SK-N-SH (cell line): Measurements from ENCODE around the gene EIF4E2. TPM values are rescaled to one million over a fixed set of nuclear protein-coding genes. Genes with fewer than 3 reads are reported as not detected.

Experiments
- CTCF ChIA-PET: fragments of 300-600, 350-600 bp; formaldehyde crosslinking; extraction: SDS; loops from one replicate; lab custom pipeline; 2021; lab: Yijun Ruan, JAX
- POLR2A ChIA-PET: fragments of 350-600 bp; sonication (Branson Sonifier 250); formaldehyde crosslinking; extraction: SDS; loops from one replicate; lab custom pipeline; 2020; ENCODE audit warnings: antibody characterized with exemption, inconsistent platforms; lab: Yijun Ruan, JAX
- DNase-seq: peaks from one replicate; pipeline ENCODE4 v3.0.0; 2012
- H2AFZ ChIP-seq: fragments of 200-600 bp; sonication (generic); 2 replicates; pipeline ENCODE4 v1.8.1; 2016; ENCODE audit warnings: antibody characterized with exemption, mild to moderate bottlenecking, low read depth
- H3F3A ChIP-seq: fragments of 200-600 bp; sonication (generic); replicated peaks from 2 replicates; pipeline ENCODE3; 2016; ENCODE audit warnings: antibody characterized with exemption, mild to moderate bottlenecking; ENCODE audit not compliant: insufficient read depth
- H3K27ac ChIP-seq, 2 experiments: fragments of 200-500 bp in 1 of 2; fragments of 200-600 bp in 1 of 2; sonication (Bioruptor generic) in 1 of 2; sonication (generic), shearing (Covaris generic) in 1 of 2; 2 replicates each; pipeline versions ENCODE4 v1.5.1 to v1.6.1; 2014 to 2016; ENCODE audit warnings: low read depth in 2 of 2, inconsistent platforms in 1 of 2, low read length in 1 of 2, mild to moderate bottlenecking in 1 of 2, mixed read lengths in 1 of 2
- H3K27me3 ChIP-seq: fragments of 200-600 bp; sonication (generic), shearing (Covaris generic); 2 replicates; pipeline ENCODE4 v1.6.1; 2016; ENCODE audit warnings: mixed run types; ENCODE audit not compliant: insufficient read depth
- H3K36me3 ChIP-seq, 2 experiments: fragments of 200-500 bp in 1 of 2; fragments of 200-600 bp in 1 of 2; sonication (Bioruptor generic) in 1 of 2; sonication (generic) in 1 of 2; replicated peaks in 1 of 2; 2 replicates each; pipeline versions ENCODE3 to v1.5.1; 2014 to 2016; ENCODE audit warnings: low read length in 1 of 2, mild to moderate bottlenecking in 1 of 2; ENCODE audit not compliant: insufficient read depth in 2 of 2, control insufficient read depth in 1 of 2
- H3K4me1 ChIP-seq, 2 experiments: fragments of 200-500 bp in 1 of 2; fragments of 200-600 bp in 1 of 2; sonication (Bioruptor generic) in 1 of 2; sonication (generic), shearing (Covaris generic) in 1 of 2; 2 replicates each; pipeline versions ENCODE4 v1.5.1 to v1.6.1; 2014 to 2016; ENCODE audit warnings: low read depth in 1 of 2, low read length in 1 of 2, mixed run types in 1 of 2; ENCODE audit not compliant: insufficient read depth in 2 of 2, control insufficient read depth in 1 of 2
- H3K4me2 ChIP-seq: fragments of 200-600 bp; sonication (generic), shearing (Covaris generic); 2 replicates; pipeline ENCODE4 v1.6.1; 2017; ENCODE audit warnings: mixed run types
- H3K4me3 ChIP-seq, 2 experiments: fragments of 200-500 bp in 1 of 2; fragments of 200-600 bp in 1 of 2; sonication (Bioruptor generic) in 1 of 2; sonication (generic), shearing (Covaris generic) in 1 of 2; 2 replicates each; pipeline versions ENCODE4 v1.5.1 to v1.8.1; 2014 to 2016; ENCODE audit warnings: low read depth in 2 of 2, inconsistent platforms in 1 of 2, low read length in 1 of 2, mild to moderate bottlenecking in 1 of 2, mixed read lengths in 1 of 2, moderate library complexity in 1 of 2
- H3K79me2 ChIP-seq: fragments of 200-600 bp; sonication (generic); 2 replicates; pipeline ENCODE4 v1.8.1; 2017; ENCODE audit warnings: mild to moderate bottlenecking; ENCODE audit not compliant: insufficient read depth
- H3K9ac ChIP-seq: fragments of 200-600 bp; sonication (generic); 2 replicates; pipeline ENCODE4 v1.6.1; 2017; ENCODE audit warnings: mixed run types
- H3K9me2 ChIP-seq: fragments of 200-600 bp; sonication (generic); 2 replicates; pipeline ENCODE4 v1.6.1; 2017; ENCODE audit warnings: mixed run types
- H3K9me3 ChIP-seq: fragments of 200-600 bp; sonication (generic); 2 replicates; pipeline ENCODE4 v1.6.1; 2017; ENCODE audit warnings: mixed run types, mild to moderate bottlenecking, moderate library complexity
- H4K20me1 ChIP-seq: fragments of 200-600 bp; sonication (generic); 2 replicates; pipeline ENCODE4 v1.6.1; 2017; ENCODE audit warnings: mild to moderate bottlenecking, mixed run types; ENCODE audit not compliant: insufficient read depth
- CHD2 ChIP-seq: fragments of 150-350 bp; IDR thresholded peaks from 2 replicates; pipeline ENCODE4 v1.6.1; 2018; ENCODE audit warnings: low read length; ENCODE audit not compliant: partially characterized antibody
- CTCF ChIP-seq: fragments of 200-600 bp; sonication (generic); IDR thresholded peaks from 2 replicates; pipeline ENCODE4 v1.6.1; 2017; ENCODE audit warnings: antibody characterized with exemption, mild to moderate bottlenecking, moderate library complexity
- ELF1 ChIP-seq: IDR thresholded peaks from 2 replicates; pipeline ENCODE4 v1.4.0; 2012
- EZH2phosphoT487 ChIP-seq: fragments of 200-600 bp; sonication (generic); IDR thresholded peaks from 2 replicates; pipeline ENCODE4 v1.6.1; 2017; ENCODE audit warnings: low read depth, mixed run types, mild to moderate bottlenecking, antibody characterized with exemption, moderate library complexity, borderline replicate concordance
- FOSL2 ChIP-seq: IDR thresholded peaks from 2 replicates; pipeline ENCODE4 v1.4.0; 2012; ENCODE audit warnings: low read depth, mild to moderate bottlenecking, moderate library complexity, borderline replicate concordance
- FOXJ3 ChIP-seq: sonication (generic); formaldehyde crosslinking; IDR thresholded peaks from 2 replicates; pipeline ENCODE4 v1.5.1; 2020; ENCODE audit warnings: mild to moderate bottlenecking, missing genetic modification reagents
- GABPA ChIP-seq: IDR thresholded peaks from 2 replicates; pipeline ENCODE4 v1.4.0; 2012; ENCODE audit warnings: low read depth, mild to moderate bottlenecking
- IRF3 ChIP-seq: fragments of 150-350 bp; IDR thresholded peaks from 2 replicates; pipeline ENCODE4 v1.6.1; 2016; ENCODE audit warnings: mild to moderate bottlenecking, low read depth, low read length
- JUND ChIP-seq: IDR thresholded peaks from 2 replicates; pipeline ENCODE4 v1.4.0; 2012
- MAX ChIP-seq: IDR thresholded peaks from 2 replicates; pipeline ENCODE4 v1.4.0; 2012; ENCODE audit warnings: low read depth
- MEF2A ChIP-seq: IDR thresholded peaks from 2 replicates; pipeline ENCODE4 v1.4.0; 2012; ENCODE audit warnings: low read depth, borderline replicate concordance
- MXI1 ChIP-seq: IDR thresholded peaks from 2 replicates; pipeline ENCODE4 v1.6.1; 2012; ENCODE audit warnings: mild to moderate bottlenecking, low read depth, low read length, improper control_type of control experiment
- NRF1 ChIP-seq: IDR thresholded peaks from 2 replicates; pipeline ENCODE4 v1.6.1; 2012; ENCODE audit warnings: low read depth, mild to moderate bottlenecking, low read length
- PBX3 ChIP-seq: IDR thresholded peaks from 2 replicates; pipeline ENCODE4; 2012
- POLR2AphosphoS5 ChIP-seq: IDR thresholded peaks from 2 replicates; pipeline ENCODE4 v1.6.1; 2012; ENCODE audit warnings: low read depth, low read length
- RAD21 ChIP-seq: IDR thresholded peaks from 2 replicates; pipeline ENCODE4 v1.6.1; 2012; ENCODE audit warnings: mild to moderate bottlenecking, low read length
- RCOR1 ChIP-seq: fragments of 150-350 bp; IDR thresholded peaks from 2 replicates; pipeline ENCODE4 v1.6.1; 2017; ENCODE audit warnings: antibody characterized with exemption, low read length
- REST ChIP-seq: IDR thresholded peaks from 2 replicates; pipeline ENCODE4 v1.6.1; 2012; ENCODE audit warnings: mild to moderate bottlenecking, low read depth, low read length, moderate library complexity
- RFX5 ChIP-seq: IDR thresholded peaks from 2 replicates; pipeline ENCODE4 v1.6.1; 2012; ENCODE audit warnings: mild to moderate bottlenecking, improper control_type of control experiment, low read length
- RXRA ChIP-seq: IDR thresholded peaks from 2 replicates; pipeline ENCODE4 v1.4.0; 2012; ENCODE audit warnings: low read depth, mild to moderate bottlenecking, borderline replicate concordance
- SIN3A ChIP-seq: IDR thresholded peaks from 2 replicates; pipeline ENCODE4 v1.6.1; 2012; ENCODE audit warnings: low read depth, mild to moderate bottlenecking, low read length, moderate library complexity, borderline replicate concordance
- SMC3 ChIP-seq: IDR thresholded peaks from 2 replicates; pipeline ENCODE4 v1.6.1; 2012; ENCODE audit warnings: low read depth, low read length, improper control_type of control experiment
- TCF12 ChIP-seq: IDR thresholded peaks from 2 replicates; pipeline ENCODE4 v1.4.0; 2012
- TEAD4 ChIP-seq: IDR thresholded peaks from 2 replicates; pipeline ENCODE4 v1.4.0; 2012; ENCODE audit warnings: mild to moderate bottlenecking, borderline replicate concordance; ENCODE audit not compliant: insufficient read depth
- WGBS: methylation state at CpG from one replicate; pipeline ENCODE4 v1.1.6; 2017; ENCODE audit warnings: low lambda C conversion rate; 5-methylcytosine and 5-hydroxymethylcytosine counted together
- polyA plus RNA-seq, 3 experiments: library from polyadenylated mRNA; depleted of rRNA; stranded (reverse); fragments of >200 nt; gene quantifications; 2 replicates each; pipeline ENCODE4 v1.2.3, GENCODE V29; 2012

Gene EIF4E2
- 27.6 and 29.1 TPM in 2 replicates for polyA plus RNA-seq (2012; rRNA removed)
- 51.9 and 54.2 TPM in 2 replicates for polyA plus RNA-seq (2012; cell fraction: cytosol; rRNA removed)
- polyA plus RNA-seq (2012; cell fraction: nucleus; rRNA removed) = 37.0 and 55.6 TPM in 2 replicates

GRCh38 chr2:232550354-232551249, at the start of gene EIF4E2, which contains the start of gene TIGD1:
Gene EIF4E2 (plus strand): TSS chr2:232550689. CDS start chr2:232550725, 36 bp downstream.
Gene TIGD1 (minus strand): TSS chr2:232550557. CDS start chr2:232549882, 675 bp downstream.
- peaks cover 5 to 9% of the 10 kb centered on the region in 2 experiments; a peak in 2 of 4 replicates for H3K4me1 ChIP-seq
- ChIA-PET POLR2A (interaction anchor here (0.6 to 1.4 kb wide), 6 partner anchors 9 to 329 kb away, joined by 3 to 5 read pairs (median 3); partner anchors contain the start of gene CHRNG), CTCF (interaction anchor here (1.4 kb wide), 1 partner anchor 28 kb away, joined by 6 read pairs; no protein-coding TSS in a partner anchor)
- peaks cover 33% of the 10 kb centered on the region for H4K20me1 ChIP-seq
- H3K79me2 ChIP-seq = peaks cover 80% of the 10 kb centered on the region
- H3F3A ChIP-seq = no peaks in the 10 kb centered on the region
- no peaks in the 10 kb centered on the region for H3K9me2 ChIP-seq
- H3K27me3 ChIP-seq = no peaks in the 10 kb centered on the region
- peak within 1 kb of the TSS; percentile 96 for H3K27ac ChIP-seq
- peak within 1 kb of the TSS; percentile 99 for H3K4me2 ChIP-seq
- H3K9ac ChIP-seq = peak within 1 kb of the TSS; percentile 98
- no peaks in the 10 kb centered on the region for H3K9me3 ChIP-seq
- peaks cover 27 to 33% of the 10 kb centered on the region in 2 experiments for H3K36me3 ChIP-seq
- 3% methylated on average over 28 of the region's 81 CpGs for WGBS
- peak within 1 kb of the TSS; percentile 84 to 91 for H3K4me3 ChIP-seq
- H2AFZ ChIP-seq = peak within 1 kb of the TSS; percentile 93
- peak; percentile 99 for DNase-seq
- TF ChIP-seq PBX3 = no peak; the same call in 1 of the 2 replicates
- no peak for TF ChIP-seq RXRA
- peak; percentile 4; the same call in 1 of the 2 replicates for TF ChIP-seq MXI1
- TF ChIP-seq NRF1 = peak; percentile 96
- TF ChIP-seq MAX = peak; percentile 95
- peak; percentile 89 for TF ChIP-seq CHD2
- peak; percentile 98 for TF ChIP-seq GABPA
- no peak for TF ChIP-seq MEF2A
- TF ChIP-seq TCF12 = peak; percentile 21; the same call in 1 of the 2 replicates
- peak; percentile 39 for TF ChIP-seq CTCF
- no peak for TF ChIP-seq FOSL2
- no peak for TF ChIP-seq EZH2phosphoT487
- peak; percentile 91 for TF ChIP-seq ELF1
- TF ChIP-seq RCOR1 = peak; percentile 68
- TF ChIP-seq RAD21 = no peak
- TF ChIP-seq IRF3 = no peak; the same call in 1 of the 2 replicates
- TF ChIP-seq POLR2AphosphoS5 = peak; percentile 79; the same call in 1 of the 2 replicates
- peak; percentile 45; the same call in 1 of the 2 replicates for TF ChIP-seq TEAD4
- no peak for TF ChIP-seq JUND
- no peak for TF ChIP-seq FOXJ3 (CRISPR knock-in tag)
- no peak for TF ChIP-seq RFX5
- TF ChIP-seq SMC3 = no peak
- peak; percentile 73; the same call in 1 of the 2 replicates for TF ChIP-seq SIN3A
- TF ChIP-seq REST = peak; percentile 79; the same call in 1 of the 2 replicates
